WERI-Rb-1 (cell line): ENCODE data around the gene VAV2.

Experiments used
- DNase-seq: peaks from one replicate; pipeline ENCODE4 v3.0.0-alpha.2; 2020
- H3K27ac ChIP-seq: fragments of 250-450 bp; sonication (Bioruptor Pico); 2 replicates; pipeline ENCODE4 v1.5.1; 2020; ENCODE audit warnings: mild to moderate bottlenecking, moderate library complexity
- H3K27me3 ChIP-seq: fragments of 250-450 bp; sonication (Bioruptor Pico); 2 replicates; pipeline ENCODE4 v1.5.1; 2021; ENCODE audit warnings: mild to moderate bottlenecking, low read depth, moderate library complexity; ENCODE audit not compliant: insufficient read depth, severe bottlenecking
- H3K36me3 ChIP-seq: fragments of 250-450 bp; sonication (Bioruptor Pico); 2 replicates; pipeline ENCODE4 v1.5.1; 2020; ENCODE audit warnings: mild to moderate bottlenecking, moderate library complexity
- H3K4me3 ChIP-seq: 2 replicates; pipeline ENCODE4 v1.5.1; 2011; ENCODE audit warnings: low read depth, mild to moderate bottlenecking, control low read depth, low read length
- H3K9me3 ChIP-seq: fragments of 250-450 bp; sonication (Bioruptor Pico); 2 replicates; pipeline ENCODE4 v1.5.1; 2021; ENCODE audit warnings: mild to moderate bottlenecking, moderate library complexity; ENCODE audit not compliant: severe bottlenecking
- TF ChIP-seq, protein P1 (sequence below): IDR thresholded peaks from 2 replicates; pipeline ENCODE4 v1.5.1; 2011; ENCODE audit warnings: low read depth, mild to moderate bottlenecking, control low read depth, inconsistent platforms, low read length

Gene VAV2

DNA sequence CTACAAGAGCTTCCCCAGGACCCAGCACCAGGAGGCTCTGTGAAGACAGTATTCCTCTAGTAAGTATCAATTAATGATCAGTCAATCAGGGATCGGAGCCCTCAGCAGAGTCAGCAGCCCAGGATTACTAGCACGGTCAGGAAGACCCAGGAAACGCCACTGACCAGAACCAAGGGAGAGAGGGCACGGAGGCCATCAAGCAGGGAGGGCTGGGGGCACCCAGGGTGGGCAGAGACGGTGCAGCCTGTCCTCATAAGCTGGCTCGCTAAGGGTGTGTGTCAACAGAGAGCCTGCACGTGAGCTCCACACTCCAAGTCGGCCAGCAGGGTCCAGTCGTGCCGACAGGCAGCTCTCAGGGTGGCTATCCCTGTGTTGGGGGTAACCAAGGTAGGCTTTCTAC is 29.0 kb downstream of the VAV2 start:
- no peaks in the 10 kb centered on the region for H3K27me3 ChIP-seq
- H3K36me3 ChIP-seq = no peaks in the 10 kb centered on the region
- DNase-seq = no peak
- TF ChIP-seq, protein P1, sequence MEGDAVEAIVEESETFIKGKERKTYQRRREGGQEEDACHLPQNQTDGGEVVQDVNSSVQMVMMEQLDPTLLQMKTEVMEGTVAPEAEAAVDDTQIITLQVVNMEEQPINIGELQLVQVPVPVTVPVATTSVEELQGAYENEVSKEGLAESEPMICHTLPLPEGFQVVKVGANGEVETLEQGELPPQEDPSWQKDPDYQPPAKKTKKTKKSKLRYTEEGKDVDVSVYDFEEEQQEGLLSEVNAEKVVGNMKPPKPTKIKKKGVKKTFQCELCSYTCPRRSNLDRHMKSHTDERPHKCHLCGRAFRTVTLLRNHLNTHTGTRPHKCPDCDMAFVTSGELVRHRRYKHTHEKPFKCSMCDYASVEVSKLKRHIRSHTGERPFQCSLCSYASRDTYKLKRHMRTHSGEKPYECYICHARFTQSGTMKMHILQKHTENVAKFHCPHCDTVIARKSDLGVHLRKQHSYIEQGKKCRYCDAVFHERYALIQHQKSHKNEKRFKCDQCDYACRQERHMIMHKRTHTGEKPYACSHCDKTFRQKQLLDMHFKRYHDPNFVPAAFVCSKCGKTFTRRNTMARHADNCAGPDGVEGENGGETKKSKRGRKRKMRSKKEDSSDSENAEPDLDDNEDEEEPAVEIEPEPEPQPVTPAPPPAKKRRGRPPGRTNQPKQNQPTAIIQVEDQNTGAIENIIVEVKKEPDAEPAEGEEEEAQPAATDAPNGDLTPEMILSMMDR = no peak
- H3K27ac ChIP-seq = no peak overlapping the region
- H3K9me3 ChIP-seq = peaks cover 2% of the 10 kb centered on the region
- H3K4me3 ChIP-seq = no peak overlapping the region

DNA sequence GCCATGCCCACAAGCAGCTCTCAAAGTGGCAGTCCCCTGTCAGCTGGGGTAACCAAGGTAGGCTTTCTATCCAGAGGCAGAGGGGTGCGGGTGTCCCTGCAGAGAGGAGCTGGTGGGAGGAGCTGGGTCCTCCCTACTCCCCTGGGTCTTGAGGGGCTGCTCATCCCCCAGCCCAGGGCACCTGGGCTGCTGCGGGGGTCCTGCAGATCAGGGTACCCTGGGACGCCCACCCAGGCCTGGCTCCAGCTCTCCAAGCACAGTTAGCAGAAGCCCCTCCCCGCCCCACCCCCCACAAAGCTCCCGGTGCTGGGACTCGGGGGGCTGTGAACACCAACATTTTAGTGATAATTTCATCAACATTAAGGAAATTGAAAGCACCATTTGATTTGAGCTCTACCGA is 29.8 kb downstream of the VAV2 start:
- TF ChIP-seq, protein P1 = no peak
- no peak overlapping the region for H3K27ac ChIP-seq

DNA sequence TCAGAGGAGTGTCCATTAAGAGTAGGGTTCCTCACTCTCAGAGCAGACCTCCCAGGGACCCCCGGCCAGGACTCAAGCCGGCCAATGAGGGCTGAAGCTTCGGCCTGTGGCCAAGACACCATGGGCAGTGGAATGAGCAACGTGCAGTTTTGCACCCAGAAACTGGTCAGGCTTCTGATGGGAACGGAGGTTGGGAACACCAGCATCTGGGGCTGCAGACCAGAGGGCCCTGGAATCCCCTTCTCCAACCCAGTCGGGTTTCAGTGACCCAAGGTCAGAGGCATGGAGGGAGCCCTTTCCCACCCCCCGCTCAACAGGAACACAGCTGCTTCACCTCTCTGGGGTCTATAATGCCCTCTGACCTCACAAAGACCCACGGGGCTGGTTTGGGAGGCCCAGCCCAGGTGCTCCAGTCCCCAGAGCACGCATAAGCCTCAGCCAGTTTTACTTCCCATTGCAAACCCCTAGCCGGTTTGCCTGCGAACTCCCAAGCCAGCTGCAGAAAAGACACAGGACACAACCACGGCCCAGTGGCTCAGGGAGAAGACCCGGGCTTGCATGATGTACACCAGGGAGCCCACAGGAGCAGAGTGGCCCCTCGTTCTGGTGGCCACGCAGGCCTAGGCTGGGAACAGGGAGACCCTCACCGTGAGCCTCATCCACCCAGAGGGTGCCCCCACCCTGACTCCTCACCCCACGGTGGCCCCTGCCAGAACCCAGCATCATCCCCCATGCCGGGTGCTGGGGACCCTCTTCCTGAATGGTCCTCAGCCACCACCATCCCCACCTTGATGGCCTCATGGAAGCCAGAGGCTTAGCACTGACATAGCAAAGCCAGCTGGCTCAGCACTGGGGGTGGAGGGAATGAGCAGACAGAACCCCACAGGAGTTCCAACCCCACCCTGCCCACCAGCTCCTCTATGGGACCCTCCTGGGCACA is 30.6 kb downstream of the VAV2 start:
- no peak overlapping the region for H3K4me3 ChIP-seq
- no peak for DNase-seq
- TF ChIP-seq, protein P1 = no peak
- H3K27me3 ChIP-seq = no peaks in the 10 kb centered on the region
- H3K27ac ChIP-seq = no peak overlapping the region
- H3K9me3 ChIP-seq = peaks cover 2% of the 10 kb centered on the region
- no peaks in the 10 kb centered on the region for H3K36me3 ChIP-seq

More for the DNA sequence above, 29.8 kb downstream of the VAV2 start:
- Histone ChIP-seq H3K4me3 (no peak overlapping the region), H3K9me3 (peaks cover 2% of the 10 kb centered on the region), H3K27me3 (no peaks in the 10 kb centered on the region), H3K36me3 (no peaks in the 10 kb centered on the region)
- DNase-seq = no peak

DNA sequence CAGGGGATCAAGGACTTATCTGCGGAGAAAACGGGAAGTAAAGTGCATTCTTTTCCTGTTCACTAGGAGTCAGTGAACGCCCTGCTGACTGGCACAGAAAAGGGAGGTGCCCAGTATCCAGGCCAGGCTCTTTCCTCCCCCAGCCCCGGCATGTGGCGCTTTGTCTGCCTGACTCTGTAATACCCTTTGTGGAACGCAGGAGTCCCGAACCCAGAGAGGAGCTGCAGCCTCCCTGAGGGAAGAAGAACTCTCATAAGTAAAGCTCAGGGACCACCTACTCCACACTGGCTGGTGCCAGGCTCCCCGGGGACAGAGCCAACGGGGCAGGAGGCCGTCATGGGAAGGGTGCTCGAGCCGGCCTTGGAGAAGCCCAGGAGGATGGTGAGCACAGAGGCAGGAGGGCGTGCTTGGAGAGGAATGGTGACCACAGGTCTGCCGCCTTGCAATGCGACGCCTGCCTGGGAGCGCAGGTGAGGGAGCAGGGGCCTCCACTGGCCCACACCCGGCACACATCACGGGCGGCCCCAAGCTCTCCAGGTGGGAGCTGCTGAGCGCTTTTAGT is 31.5 kb downstream of the VAV2 start:
- DNase-seq = no peak
- no peak overlapping the region for H3K27ac ChIP-seq

DNA sequence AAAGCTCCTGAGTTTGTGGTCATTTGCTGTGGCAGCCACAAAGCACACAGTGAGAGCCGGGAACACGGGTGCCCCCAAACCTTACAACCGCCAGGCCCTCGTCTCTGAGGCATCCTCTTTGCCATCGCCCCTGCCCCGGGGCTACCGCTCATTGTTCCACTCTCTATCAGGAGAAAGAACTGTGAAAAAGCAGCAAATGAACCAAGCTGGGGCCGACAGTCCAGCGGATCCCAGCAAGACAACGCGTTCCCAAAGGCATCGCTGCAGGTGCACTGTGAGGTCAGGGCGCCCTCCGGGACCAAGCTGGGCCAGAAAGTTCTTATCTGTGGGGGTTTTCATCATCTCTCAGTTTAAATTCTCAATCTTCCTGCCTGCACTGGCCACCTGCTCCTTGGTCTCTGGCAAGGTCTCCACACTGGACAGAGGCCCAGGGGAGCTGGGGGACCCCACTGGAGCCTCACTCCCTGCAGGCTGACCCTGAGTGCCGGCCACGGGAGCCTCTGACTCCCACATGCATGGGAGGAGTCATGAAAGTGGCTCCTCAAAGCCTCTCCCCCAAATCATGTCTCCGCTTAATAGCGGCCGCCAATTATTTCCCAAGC is 32.1 kb downstream of the VAV2 start:
- Histone ChIP-seq H3K36me3 (no peaks in the 10 kb centered on the region), H3K27me3 (no peaks in the 10 kb centered on the region), H3K9me3 (peaks cover 2% of the 10 kb centered on the region), H3K27ac (no peak overlapping the region), H3K4me3 (no peak overlapping the region)
- no peak for DNase-seq
- TF ChIP-seq, protein P1 = no peak

More for the DNA sequence above, 31.5 kb downstream of the VAV2 start:
- Histone ChIP-seq H3K36me3 (no peaks in the 10 kb centered on the region), H3K9me3 (peaks cover 2% of the 10 kb centered on the region), H3K27me3 (no peaks in the 10 kb centered on the region), H3K4me3 (no peak overlapping the region)
- TF ChIP-seq, protein P1 = no peak
